ENCODE data around the gene CMTR1.

GRCh38 chr6:37524970-37525318 lies 91.9 kb downstream of the CMTR1 start:
- TF ChIP-seq TAF1 (IDR thresholded peaks at IDR 0.05; ENCODE audit: borderline replicate concordance, low read depth, low read length) = no peak
- TF ChIP-seq JUND (IDR thresholded peaks at IDR 0.05) = no peak
- TF ChIP-seq CTCF (IDR thresholded peaks at IDR 0.05) = no peak
- TF ChIP-seq POLR2AphosphoS5 (IDR thresholded peaks at IDR 0.05; ENCODE audit: low read depth, low read length) = no peak
- TF ChIP-seq REST (IDR thresholded peaks at IDR 0.05; ENCODE audit: low read depth, low read length) = no peak; the same call in 1 of the 2 replicates

Data from SK-N-SH (cell line).